ENCODE data around the gene CDC42BPG. TPM values are rescaled to one million over a fixed set of nuclear protein-coding genes. Genes with fewer than 3 reads are reported as not detected.

CDC42BPG gene
- polyA plus RNA-seq, 1 experiment: 0.02 TPM

GRCh38 chr11:64833198-64833502 lies 11.3 kb downstream of the CDC42BPG start:
- ChIA-PET CTCF (no interaction called here), POLR2A (no interaction called here)
- H3K27me3 ChIP-seq (ENCODE audit: control insufficient read depth, insufficient read depth, low read length): peaks cover 3% of the 10 kb centered on the region
- H3K9me3 ChIP-seq (ENCODE audit: control insufficient read depth, insufficient read depth, low read length): no peaks in the 10 kb centered on the region; the same call in 1 of the 2 replicates
- H3K4me3 ChIP-seq (ENCODE audit: low read depth, low read length): no peak overlapping the region
- H3K27ac ChIP-seq (ENCODE audit: low read depth, low read length): no peak overlapping the region
- no peak for DNase-seq (ENCODE audit: low read depth, low spot score)
- TF ChIP-seq, protein P1, sequence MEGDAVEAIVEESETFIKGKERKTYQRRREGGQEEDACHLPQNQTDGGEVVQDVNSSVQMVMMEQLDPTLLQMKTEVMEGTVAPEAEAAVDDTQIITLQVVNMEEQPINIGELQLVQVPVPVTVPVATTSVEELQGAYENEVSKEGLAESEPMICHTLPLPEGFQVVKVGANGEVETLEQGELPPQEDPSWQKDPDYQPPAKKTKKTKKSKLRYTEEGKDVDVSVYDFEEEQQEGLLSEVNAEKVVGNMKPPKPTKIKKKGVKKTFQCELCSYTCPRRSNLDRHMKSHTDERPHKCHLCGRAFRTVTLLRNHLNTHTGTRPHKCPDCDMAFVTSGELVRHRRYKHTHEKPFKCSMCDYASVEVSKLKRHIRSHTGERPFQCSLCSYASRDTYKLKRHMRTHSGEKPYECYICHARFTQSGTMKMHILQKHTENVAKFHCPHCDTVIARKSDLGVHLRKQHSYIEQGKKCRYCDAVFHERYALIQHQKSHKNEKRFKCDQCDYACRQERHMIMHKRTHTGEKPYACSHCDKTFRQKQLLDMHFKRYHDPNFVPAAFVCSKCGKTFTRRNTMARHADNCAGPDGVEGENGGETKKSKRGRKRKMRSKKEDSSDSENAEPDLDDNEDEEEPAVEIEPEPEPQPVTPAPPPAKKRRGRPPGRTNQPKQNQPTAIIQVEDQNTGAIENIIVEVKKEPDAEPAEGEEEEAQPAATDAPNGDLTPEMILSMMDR (IDR thresholded peaks at IDR 0.05; ENCODE audit: low read depth, low read length): no peak

GRCh38 chr11:64832467-64833197 lies 11.8 kb downstream of the CDC42BPG start:
- TF ChIP-seq, protein P1 (IDR thresholded peaks at IDR 0.05; ENCODE audit: low read depth, low read length): no peak
- Histone ChIP-seq H3K27ac (ENCODE audit: low read depth, low read length) (no peak overlapping the region), H3K27me3 (ENCODE audit: control insufficient read depth, insufficient read depth, low read length) (peaks cover 3% of the 10 kb centered on the region), H3K4me3 (ENCODE audit: low read depth, low read length) (no peak overlapping the region), H3K9me3 (ENCODE audit: control insufficient read depth, insufficient read depth, low read length) (no peaks in the 10 kb centered on the region; the same call in 1 of the 2 replicates)
- ChIA-PET CTCF (no interaction called here), POLR2A (no interaction called here)
- no peak for DNase-seq (ENCODE audit: low read depth, low spot score)

- CTCF ChIA-PET: interaction anchor here (1.3 kb wide), 1 partner anchor 13 kb away, joined by 5 read pairs; the partner anchor contains the start of gene CDC42BPG
- Histone ChIP-seq H3K4me3 (ENCODE audit: low read depth, low read length) (no peak overlapping the region), H3K27me3 (ENCODE audit: control insufficient read depth, insufficient read depth, low read length) (peaks cover 3% of the 10 kb centered on the region), H3K27ac (ENCODE audit: low read depth, low read length) (no peak overlapping the region), H3K9me3 (ENCODE audit: control insufficient read depth, insufficient read depth, low read length) (peaks cover 8% of the 10 kb centered on the region; the same call in 1 of the 2 replicates)
- TF ChIP-seq, protein P1 (IDR thresholded peaks at IDR 0.05; ENCODE audit: low read depth, low read length): no peak
- DNase-seq (ENCODE audit: low read depth, low spot score): no peak
- POLR2A ChIA-PET: no interaction called here
Measured at GRCh38 chr11:64831411-64831891, 13.0 kb downstream of the CDC42BPG start.

GRCh38 chr11:64829536-64830251 lies 14.8 kb downstream of the CDC42BPG start:
- no peak for DNase-seq (ENCODE audit: low read depth, low spot score)
- Histone ChIP-seq H3K9me3 (ENCODE audit: control insufficient read depth, insufficient read depth, low read length) (peaks cover 8% of the 10 kb centered on the region; the same call in 1 of the 2 replicates), H3K27me3 (ENCODE audit: control insufficient read depth, insufficient read depth, low read length) (peaks cover 3% of the 10 kb centered on the region), H3K27ac (ENCODE audit: low read depth, low read length) (no peak overlapping the region), H3K4me3 (ENCODE audit: low read depth, low read length) (no peak overlapping the region)
- POLR2A ChIA-PET: interaction anchor here (0.5 to 0.6 kb wide), 2 partner anchors 9 to 145 kb away, joined by 3 to 4 read pairs; no protein-coding TSS in a partner anchor
- CTCF ChIA-PET: no interaction called here
- TF ChIP-seq, protein P1 (IDR thresholded peaks at IDR 0.05; ENCODE audit: low read depth, low read length): no peak

DNA sequence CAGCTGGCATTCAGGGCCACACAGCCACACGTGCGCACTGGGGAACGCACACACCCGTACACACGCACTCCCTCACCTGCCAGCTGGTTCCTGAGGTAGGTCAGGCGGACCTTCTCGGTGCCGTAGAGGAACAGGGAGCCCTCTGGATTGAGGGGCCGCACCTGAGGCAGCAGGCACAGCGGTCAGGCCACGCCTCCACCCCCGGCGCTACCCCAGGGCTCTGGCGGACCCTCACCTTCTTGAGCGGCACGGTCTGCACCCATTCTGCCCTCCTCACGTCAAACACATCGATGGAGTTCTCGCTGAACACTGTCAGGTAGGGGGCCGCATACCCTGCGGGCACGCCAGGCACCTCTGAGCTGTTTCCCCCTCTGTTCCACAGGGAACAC lies 17.0 kb downstream of the CDC42BPG start:
- Histone ChIP-seq H3K4me3 (ENCODE audit: low read depth, low read length) (no peak overlapping the region), H3K9me3 (ENCODE audit: control insufficient read depth, insufficient read depth, low read length) (peaks cover 8% of the 10 kb centered on the region; the same call in 1 of the 2 replicates), H3K27me3 (ENCODE audit: control insufficient read depth, insufficient read depth, low read length) (peaks cover 8% of the 10 kb centered on the region), H3K27ac (ENCODE audit: low read depth, low read length) (no peak overlapping the region)
- ChIA-PET CTCF (no interaction called here), POLR2A (interaction anchor here (0.6 kb wide), 2 partner anchors 69 to 198 kb away, joined by 3 to 7 read pairs; no protein-coding TSS in a partner anchor)
- TF ChIP-seq, protein P1 (IDR thresholded peaks at IDR 0.05; ENCODE audit: low read depth, low read length): no peak
- no peak for DNase-seq (ENCODE audit: low read depth, low spot score)

Measured in AG04450 (cell line).